H1 (cell line): ENCODE data around the gene MRPL32. TPM values are rescaled to one million over a fixed set of nuclear protein-coding genes. Genes with fewer than 3 reads are reported as not detected.

Experiments used
- CTCF ChIA-PET: fragments of 300-600 bp; sonication (Branson Sonifier 250); formaldehyde crosslinking; loops from one replicate; lab custom pipeline; 2021; ENCODE audit not compliant: partially characterized antibody; lab: Charles Lee
- POLR2A ChIA-PET: fragments of 300-600 bp; sonication (Branson Sonifier 250); formaldehyde crosslinking; loops from one replicate; lab custom pipeline; 2021; ENCODE audit warnings: inconsistent platforms; ENCODE audit not compliant: partially characterized antibody; lab: Charles Lee
- DNase-seq, 2 experiments: peaks; one replicate each; pipeline versions ENCODE4 v3.0.0 to v3.0.0-alpha.2; 2010 to 2022; ENCODE audit warnings: low spot score in 2 of 2, low read depth in 1 of 2, mixed read lengths in 1 of 2
- FAIRE-seq: peaks from 2 replicates; lab custom pipeline; 2011; peaks lifted over from hg19 to GRCh38; lab: Jason Lieb, UNC
- H2AFZ ChIP-seq: 2 replicates; pipeline ENCODE4 v1.8.1; 2012; ENCODE audit warnings: low read length, inconsistent platforms
- H2AK5ac ChIP-seq: 2 replicates; pipeline ENCODE4 v1.6.1; 2013; ENCODE audit warnings: low read depth, low read length
- H2BK120ac ChIP-seq: replicated peaks from 2 replicates; pipeline ENCODE3; 2013; ENCODE audit warnings: low read depth, low read length, inconsistent platforms
- H2BK12ac ChIP-seq: 2 replicates; pipeline ENCODE4 v1.6.1; 2013; ENCODE audit warnings: low read depth, low read length
- H2BK15ac ChIP-seq: 2 replicates; pipeline ENCODE4 v1.6.1; 2013; ENCODE audit warnings: low read length
- H2BK20ac ChIP-seq: 2 replicates; pipeline ENCODE4 v1.6.1; 2013; ENCODE audit warnings: low read length
- H2BK5ac ChIP-seq: 2 replicates; pipeline ENCODE4 v1.6.1; 2013; ENCODE audit warnings: low read depth, low read length
- H3K14ac ChIP-seq: 2 replicates; pipeline ENCODE4 v1.6.1; 2013; ENCODE audit warnings: inconsistent platforms; ENCODE audit not compliant: insufficient read length
- H3K18ac ChIP-seq: 2 replicates; pipeline ENCODE4 v1.6.1; 2013; ENCODE audit warnings: low read length; ENCODE audit errors: extremely low read depth
- H3K23ac ChIP-seq: 2 replicates; pipeline ENCODE4 v1.6.1; 2013; ENCODE audit warnings: inconsistent platforms; ENCODE audit not compliant: insufficient read length
- H3K23me2 ChIP-seq: 2 replicates; pipeline ENCODE4 v1.6.1; 2013; ENCODE audit warnings: low read depth, low read length
- H3K27ac ChIP-seq: 2 replicates; pipeline ENCODE4 v1.6.1; 2011; ENCODE audit warnings: low read depth, low read length, inconsistent platforms
- H3K27me3 ChIP-seq, 4 experiments: replicated peaks in 1 of 4; 1 replicate in 1 of 4; 2 replicates in 3 of 4; pipeline versions ENCODE4 v1.6.1 to v1.8.1; 2011 to 2013; ENCODE audit warnings: low read length in 3 of 4, mild to moderate bottlenecking in 3 of 4, inconsistent platforms in 2 of 4, mixed read lengths in 2 of 4, moderate library complexity in 1 of 4; ENCODE audit not compliant: control insufficient read depth in 3 of 4, insufficient read depth in 3 of 4; ENCODE audit errors: extremely low read depth in 1 of 4
- H3K36me3 ChIP-seq, 4 experiments: 2 replicates each; pipeline versions ENCODE4 v1.6.1 to v1.8.1; 2011 to 2013; ENCODE audit warnings: mild to moderate bottlenecking in 4 of 4, low read length in 3 of 4, moderate library complexity in 2 of 4, control low read depth in 1 of 4, inconsistent platforms in 1 of 4; ENCODE audit not compliant: insufficient read depth in 4 of 4, control insufficient read depth in 2 of 4
- H3K4ac ChIP-seq: replicated peaks from 2 replicates; pipeline ENCODE3; 2013; ENCODE audit warnings: low read length, low read depth, mixed read lengths, inconsistent platforms; ENCODE audit not compliant: insufficient read length
- H3K4me1 ChIP-seq, 4 experiments: replicated peaks in 1 of 4; 1 replicate in 1 of 4; 2 replicates in 3 of 4; pipeline versions ENCODE4 v1.6.1 to v1.8.1; 2011 to 2013; ENCODE audit warnings: low read length in 3 of 4, inconsistent platforms in 2 of 4, mixed read lengths in 1 of 4; ENCODE audit not compliant: insufficient read depth in 4 of 4, control insufficient read depth in 3 of 4
- H3K4me2 ChIP-seq, 2 experiments: 2 replicates each; pipeline versions ENCODE4 v1.6.1 to v1.8.1; 2011 to 2013; ENCODE audit warnings: low read depth in 2 of 2, low read length in 2 of 2, control low read depth in 1 of 2, inconsistent platforms in 1 of 2, mild to moderate bottlenecking in 1 of 2; ENCODE audit not compliant: insufficient read depth in 1 of 2
- H3K4me3 ChIP-seq, 4 experiments: fragments of 200-600, 300-600 bp in 1 of 4; sonication (generic), shearing (Covaris generic), sonication (Bioruptor Twin) in 1 of 4; 2 replicates each; pipeline versions ENCODE4 v1.5.1 to v1.8.1; 2011 to 2016; ENCODE audit warnings: low read length in 4 of 4, low read depth in 3 of 4, control low read depth in 2 of 4, inconsistent platforms in 2 of 4, mild to moderate bottlenecking in 2 of 4, mixed read lengths in 1 of 4, moderate library complexity in 1 of 4; ENCODE audit not compliant: insufficient read depth in 2 of 4; ENCODE audit errors: extremely low read depth in 1 of 4
- H3K56ac ChIP-seq: replicated peaks from 2 replicates; pipeline ENCODE3; 2013; ENCODE audit warnings: low read depth, mild to moderate bottlenecking, mixed read lengths, low read length, inconsistent platforms; ENCODE audit not compliant: insufficient read length
- H3K79me1 ChIP-seq: 2 replicates; pipeline ENCODE4 v1.6.1; 2013; ENCODE audit warnings: low read depth, low read length, control low read depth
- H3K79me2 ChIP-seq, 2 experiments: 2 replicates each; pipeline versions ENCODE4 v1.6.1 to v1.8.1; 2012 to 2013; ENCODE audit warnings: low read length in 2 of 2, mild to moderate bottlenecking in 2 of 2, inconsistent platforms in 1 of 2; ENCODE audit not compliant: insufficient read depth in 2 of 2, control insufficient read depth in 1 of 2
- H3K9ac ChIP-seq, 4 experiments: replicated peaks in 1 of 4; 1 replicate in 1 of 4; 2 replicates in 3 of 4; pipeline versions ENCODE4 v1.6.1 to v1.8.1; 2011 to 2013; ENCODE audit warnings: low read depth in 3 of 4, low read length in 3 of 4, control low read depth in 2 of 4, mild to moderate bottlenecking in 2 of 4, moderate library complexity in 2 of 4, inconsistent platforms in 1 of 4; ENCODE audit errors: extremely low read depth in 1 of 4
- H3K9me3 ChIP-seq, 2 experiments: 2 replicates each; pipeline versions ENCODE4 v1.6.1 to v1.8.1; 2012 to 2013; ENCODE audit warnings: mild to moderate bottlenecking in 2 of 2, moderate library complexity in 2 of 2, control low read depth in 1 of 2, inconsistent platforms in 1 of 2, low read depth in 1 of 2, low read length in 1 of 2, mixed read lengths in 1 of 2; ENCODE audit not compliant: insufficient read depth in 2 of 2
- H4K20me1 ChIP-seq, 2 experiments: replicated peaks in 1 of 2; 2 replicates each; pipeline versions ENCODE3 to v1.8.1; 2011 to 2013; ENCODE audit warnings: inconsistent platforms in 2 of 2, low read length in 2 of 2, mild to moderate bottlenecking in 1 of 2; ENCODE audit not compliant: insufficient read depth in 2 of 2, control insufficient read depth in 1 of 2
- H4K5ac ChIP-seq: 2 replicates; pipeline ENCODE4 v1.6.1; 2013; ENCODE audit warnings: low read length, low read depth, mixed read lengths, inconsistent platforms; ENCODE audit not compliant: insufficient read length
- H4K8ac ChIP-seq: 2 replicates; pipeline ENCODE4 v1.8.0; 2013; ENCODE audit warnings: mild to moderate bottlenecking, moderate library complexity, low read length, inconsistent platforms; ENCODE audit not compliant: insufficient read depth; ENCODE audit errors: extremely low read depth
- H4K91ac ChIP-seq: replicated peaks from 2 replicates; pipeline ENCODE3; 2013; ENCODE audit warnings: low read length, mixed read lengths, inconsistent platforms; ENCODE audit not compliant: insufficient read length
- ATF3 ChIP-seq: IDR thresholded peaks from 2 replicates; pipeline ENCODE4 v1.6.1; 2011; ENCODE audit warnings: low read depth, mild to moderate bottlenecking, low read length; ENCODE audit not compliant: insufficient read depth
- CHD1 ChIP-seq: IDR thresholded peaks from 2 replicates; pipeline ENCODE4 v1.6.1; 2012; ENCODE audit warnings: low read depth, low read length, improper control_type of control experiment
- CTBP2 ChIP-seq: IDR thresholded peaks from 2 replicates; pipeline ENCODE4 v1.7.0; 2011; ENCODE audit warnings: borderline replicate concordance, mild to moderate bottlenecking, moderate library complexity, mixed read lengths, low read length; ENCODE audit not compliant: insufficient read depth, insufficient read length
- FOSL1 ChIP-seq: IDR thresholded peaks from 2 replicates; pipeline ENCODE4 v1.6.1; 2011; ENCODE audit warnings: mild to moderate bottlenecking, low read depth, low read length, moderate library complexity; ENCODE audit not compliant: insufficient read depth
- JUN ChIP-seq: IDR thresholded peaks from 2 replicates; pipeline ENCODE4 v1.6.1; 2011; ENCODE audit warnings: low read depth, mild to moderate bottlenecking, improper control_type of control experiment, low read length
- MAFK ChIP-seq: IDR thresholded peaks from 2 replicates; pipeline ENCODE4 v1.6.1; 2012; ENCODE audit warnings: low read depth, mild to moderate bottlenecking, improper control_type of control experiment, low read length
- POLR2A ChIP-seq, 2 experiments: IDR thresholded peaks; 1 replicate in 1 of 2; 2 replicates in 1 of 2; pipeline ENCODE4 v1.6.1; 2011; ENCODE audit warnings: low read depth in 2 of 2, low read length in 2 of 2, mild to moderate bottlenecking in 2 of 2; ENCODE audit errors: control extremely low read depth in 1 of 2
- POU5F1 ChIP-seq: IDR thresholded peaks from 2 replicates; pipeline ENCODE4 v1.6.1; 2011; ENCODE audit warnings: low read depth, mild to moderate bottlenecking, low read length, moderate library complexity
- SAP30 ChIP-seq: fragments of 300-600 bp; sonication (generic); IDR thresholded peaks from 2 replicates; pipeline ENCODE4 v1.7.1; 2012; ENCODE audit warnings: low read length, moderate library complexity, mild to moderate bottlenecking, inconsistent platforms; ENCODE audit not compliant: insufficient read depth, insufficient replicate concordance
- SIX5 ChIP-seq: IDR thresholded peaks from 2 replicates; pipeline ENCODE4 v1.6.1; 2011; ENCODE audit warnings: mild to moderate bottlenecking, low read depth, low read length
- SUZ12 ChIP-seq: fragments of 200-600 bp; sonication (generic); IDR thresholded peaks from 2 replicates; pipeline ENCODE4 v1.6.1; 2012; ENCODE audit warnings: mild to moderate bottlenecking, inconsistent platforms, low read length, moderate library complexity, mixed read lengths
- ZNF274 ChIP-seq: IDR thresholded peaks from 2 replicates; pipeline ENCODE4 v1.7.0; 2012; ENCODE audit warnings: low read length, borderline replicate concordance; ENCODE audit errors: extremely low read depth
- WGBS, 2 experiments: shearing (Covaris generic) in 1 of 2; methylation state at CpG; one replicate each; pipeline versions ENCODE4 v1.1.6 to v1.1.7; 2013 to 2015; ENCODE audit warnings: low lambda C conversion rate in 2 of 2, mixed read lengths in 2 of 2, inconsistent platforms in 1 of 2, low coverage in 1 of 2, missing lambda C conversion rate in 1 of 2; ENCODE audit not compliant: insufficient replicate concordance in 2 of 2, insufficient coverage in 1 of 2, insufficient read length in 1 of 2; ENCODE audit errors: extremely low coverage in 1 of 2, missing lambda C conversion rate in 1 of 2; 5-methylcytosine and 5-hydroxymethylcytosine counted together
- polyA plus RNA-seq, 7 experiments: library from polyadenylated mRNA; depleted of rRNA in 3 of 7; stranded (reverse) in 5 of 7; unstranded in 2 of 7; fragments of >200 nt in 5 of 7; fragments of 200-250 nt in 2 of 7; gene quantifications; 1 replicate in 5 of 7; 2 replicates in 1 of 7; 4 replicates in 1 of 7; pipeline versions ENCODE4 v1.2.1 to v1.2.3, GENCODE V29; 2011 to 2013; ENCODE audit warnings: missing spikeins in 2 of 7, mixed read lengths in 2 of 7
- total RNA-seq: library from RNA; stranded (reverse); fragmentation: NEBNext Ultra II Directional; extraction: Animal tissue kit (Norgen Biotek cat#: 25700); gene quantifications from 2 replicates; pipeline ENCODE4 v1.2.1, GENCODE V29; 2021

MRPL32 gene
- total and polyA plus RNA-seq, 2 of the 8 experiments (the other 6 are each of a cell fraction or from before 2014, with no cell fraction given), result 50.9 to 97.2 TPM

GRCh38 chr7:42906181-42906580 lies 26.0 kb upstream of the MRPL32 start:
- no peak overlapping the region for H3K4ac ChIP-seq
- H3K36me3 ChIP-seq, result no peaks in the 10 kb centered on the region; a peak in 1 of 8 replicates
- 100% methylated on average over 1 of the region's 1 CpG; no CpG with 5 or more reads in 1 of the 2 experiments for WGBS, 2 experiments
- DNase-seq (no peak), FAIRE-seq (no peak)
- H4K91ac ChIP-seq, result no peak overlapping the region
- H3K9ac ChIP-seq, result no peak overlapping the region
- no peak overlapping the region for H2BK15ac ChIP-seq
- H3K14ac ChIP-seq, result no peak overlapping the region
- no peak overlapping the region for H2BK5ac ChIP-seq
- no peak overlapping the region for H2BK12ac ChIP-seq
- H3K23ac ChIP-seq, result no peak overlapping the region
- CTCF ChIA-PET, result interaction anchor here (0.6 kb wide), 1 partner anchor 24 kb away, joined by 3 read pairs; no protein-coding TSS in a partner anchor
- H3K18ac ChIP-seq, result no peak overlapping the region
- no peaks in the 10 kb centered on the region for H3K9me3 ChIP-seq
- H2AK5ac ChIP-seq, result no peak overlapping the region
- H3K23me2 ChIP-seq, result no peaks in the 10 kb centered on the region; the same call in 1 of the 2 replicates
- no peaks in the 10 kb centered on the region for H4K20me1 ChIP-seq
- no peak overlapping the region for H3K4me3 ChIP-seq
- H3K79me1 ChIP-seq, result peaks cover 4% of the 10 kb centered on the region; the same call in 1 of the 2 replicates
- POLR2A ChIA-PET, result interaction anchor here (0.9 to 1.8 kb wide), 2 partner anchors 18 to 23 kb away, joined by 3 to 5 read pairs; no protein-coding TSS in a partner anchor
- H3K56ac ChIP-seq, result no peak overlapping the region
- H3K4me2 ChIP-seq, result no peak overlapping the region
- H2AFZ ChIP-seq, result no peak overlapping the region
- peaks cover 0 to 9% of the 10 kb centered on the region in 2 experiments; a peak in 2 of 4 replicates for H3K79me2 ChIP-seq
- H3K27ac ChIP-seq, result no peak overlapping the region
- no peak overlapping the region for H4K8ac ChIP-seq
- H4K5ac ChIP-seq, result no peak overlapping the region
- H2BK20ac ChIP-seq, result no peak overlapping the region
- H3K27me3 ChIP-seq, result no peaks in the 10 kb centered on the region
- peaks cover 0 to 6% (median 3%) of the 10 kb centered on the region in 4 experiments; a peak in 5 of 7 replicates for H3K4me1 ChIP-seq
- H2BK120ac ChIP-seq, result no peak overlapping the region
- TF ChIP-seq CHD1 (no peak), MAFK (no peak), ZNF274 (no peak), POLR2A (IDR thresholded peaks at IDR 0.05; ENCODE audit: control extremely low read depth in 1 of 2, low read depth in 2 of 2, low read length in 2 of 2) (no peak), POU5F1 (no peak), SUZ12 (no peak), SIX5 (no peak), SAP30 (no peak), JUN (no peak), ATF3 (no peak), FOSL1 (no peak), CTBP2 (no peak)
